HG03354 (cell line): ENCODE data around the gene SEMA3E.
"Not testable (repeated sequence)": the region's sequence is repeated elsewhere in the genome, so short reads cannot be mapped to it uniquely, and the experiment has no call there.

Experiments
- ATAC-seq: cut with Tn5 transposase; IDR thresholded peaks from one replicate; pipeline ENCODE4 v1.9.1; 2021; ENCODE audit warnings: mild to moderate bottlenecking; ENCODE audit not compliant: unreplicated experiment, poor library complexity, severe bottlenecking

The SEMA3E gene

GRCh38 chr7:83648464-83649241 is at the start of gene SEMA3E:
Gene SEMA3E, minus strand, starts transcription at chr7:83649139.
- ATAC-seq: no peak

GRCh38 chr7:83697804-83698530 is 49.0 kb upstream of the SEMA3E start:
- no peak for ATAC-seq

GRCh38 chr7:83696101-83696500 is 47.2 kb upstream of the SEMA3E start:
- no peak for ATAC-seq

DNA sequence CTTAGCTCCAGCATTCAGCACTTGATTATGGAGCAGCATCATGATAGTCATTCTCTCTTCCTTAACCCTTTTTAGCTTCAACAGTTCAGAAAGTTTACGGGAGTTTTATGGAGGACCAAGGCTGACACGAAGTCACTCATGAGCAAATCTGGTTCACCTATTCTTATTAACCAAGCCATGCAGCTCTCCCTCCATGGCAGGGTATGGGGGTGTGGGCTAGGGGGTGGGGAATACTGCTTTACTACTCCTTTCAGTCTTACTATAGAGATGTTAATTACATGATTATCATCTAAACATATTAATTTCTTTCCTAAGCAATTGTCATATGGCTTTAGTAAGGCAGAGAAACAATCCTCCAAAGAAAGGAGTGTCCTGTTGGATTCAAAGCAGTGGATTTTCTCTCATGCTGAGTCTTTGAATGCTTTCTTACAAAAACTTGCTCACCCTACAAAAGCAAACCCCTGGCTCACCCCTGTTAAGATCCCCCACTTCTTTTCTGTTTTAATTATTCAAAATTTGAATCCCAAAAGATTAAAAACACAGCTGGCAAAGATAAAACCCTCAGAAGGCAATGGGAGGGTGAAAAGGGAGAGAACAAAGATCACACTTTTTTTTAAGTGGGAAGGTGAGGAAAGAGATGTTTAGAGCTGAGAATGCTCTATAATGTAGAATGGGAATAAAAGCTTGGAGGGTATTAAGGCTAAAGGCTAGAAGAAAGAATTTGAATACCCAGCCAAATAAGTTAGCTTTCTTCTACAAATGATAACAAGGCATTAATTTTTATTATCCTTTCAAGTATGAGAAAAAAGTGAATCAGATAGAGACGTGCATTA is 46.4 kb upstream of the SEMA3E start:
- no peak for ATAC-seq

DNA sequence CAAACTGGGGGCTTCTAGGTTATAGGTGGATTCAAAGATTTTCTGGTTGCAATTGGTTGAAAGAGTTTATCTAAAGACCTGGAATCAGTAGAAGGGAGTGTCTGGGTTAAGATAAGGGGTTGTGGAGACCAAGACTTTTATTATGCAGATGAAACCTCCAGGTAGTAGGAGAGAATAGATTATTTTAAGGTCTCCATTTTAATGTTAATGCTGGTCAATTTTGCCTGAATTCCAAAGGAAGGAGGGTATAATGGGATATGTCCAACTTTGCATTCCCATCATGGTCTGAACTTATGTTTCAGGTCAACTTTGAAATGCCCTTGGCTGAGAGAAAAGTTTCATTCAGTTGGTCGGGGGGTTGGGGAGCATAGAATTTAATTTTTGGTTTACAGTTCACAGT is 44.3 kb upstream of the SEMA3E start:
- no peak for ATAC-seq

DNA sequence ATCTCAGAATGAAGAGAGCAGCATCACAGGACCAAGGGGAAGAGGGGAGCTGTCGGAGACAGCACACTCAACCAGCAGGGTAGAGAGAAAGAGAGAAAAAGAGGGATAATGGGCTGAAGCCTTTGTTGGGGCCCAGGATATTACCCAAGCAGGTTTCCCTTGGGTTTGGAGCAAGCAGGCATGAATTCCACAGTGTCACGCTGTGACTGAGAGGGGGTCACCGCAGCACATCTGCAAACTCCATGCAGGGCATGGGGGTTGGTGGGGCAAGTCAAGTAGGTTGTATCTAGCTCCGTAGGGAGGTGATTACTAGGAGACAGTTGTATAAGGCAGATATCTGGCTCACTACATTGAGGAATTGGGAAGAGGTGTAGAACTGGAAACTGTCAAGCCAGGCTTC is 42.2 kb upstream of the SEMA3E start:
- ATAC-seq: no peak

DNA sequence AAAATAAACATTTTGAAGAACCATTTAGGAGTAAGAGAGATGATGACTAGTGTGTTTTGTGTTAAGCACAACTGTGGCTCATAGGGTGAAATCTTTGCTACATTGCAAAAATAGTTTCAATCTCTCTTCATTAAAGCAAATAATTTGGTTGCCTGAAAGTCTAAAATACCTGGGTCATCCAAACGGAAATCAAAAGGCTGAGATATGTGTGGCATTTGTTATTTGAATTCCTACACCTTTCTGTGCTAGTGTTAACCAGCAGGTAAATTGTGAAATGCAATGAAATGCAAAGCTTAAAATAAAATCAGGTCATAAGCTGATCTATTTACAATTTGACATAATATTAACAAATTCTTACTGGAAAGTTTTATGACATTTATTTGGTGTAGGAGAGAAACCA is 40.9 kb upstream of the SEMA3E start:
- ATAC-seq: no peak

GRCh38 chr7:83686416-83686815 is 37.5 kb upstream of the SEMA3E start:
- ATAC-seq: no peak

- ATAC-seq: no peak
These were observed 36.0 kb upstream of the SEMA3E start for GRCh38 chr7:83684928-83685327.

DNA sequence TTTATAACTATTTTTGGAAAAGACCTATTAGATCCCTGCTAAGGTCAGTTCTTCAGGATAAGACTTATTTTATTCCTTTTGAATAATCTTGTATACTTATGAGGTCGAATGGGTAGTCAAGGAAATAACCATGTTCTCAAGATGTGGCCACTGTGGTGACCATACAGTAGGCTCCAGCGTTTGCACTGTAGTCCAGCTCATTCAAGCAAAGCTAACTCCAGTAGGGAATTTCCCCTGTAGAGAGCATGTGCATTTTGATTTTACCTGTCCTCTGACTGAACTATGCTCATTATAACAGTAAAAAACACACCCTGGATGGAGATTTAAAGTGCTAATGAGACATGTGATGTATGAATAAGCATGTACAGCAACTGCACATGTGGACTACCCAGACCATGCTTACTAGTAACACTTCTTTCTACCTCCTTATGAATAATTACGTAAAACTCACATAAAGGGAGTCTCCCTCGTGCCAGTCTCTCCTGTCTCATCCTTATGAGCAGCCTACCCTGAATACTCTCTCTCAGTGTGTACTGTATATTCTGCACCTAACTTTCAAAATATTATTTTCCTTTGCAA is 32.4 kb upstream of the SEMA3E start:
- ATAC-seq: no peak

GRCh38 chr7:83677180-83677866 is 28.4 kb upstream of the SEMA3E start:
- no peak for ATAC-seq

- not testable (repeated sequence) for ATAC-seq
These were observed 24.4 kb upstream of the SEMA3E start for GRCh38 chr7:83673291-83673690.

- ATAC-seq: no peak
These were observed 23.2 kb upstream of the SEMA3E start for GRCh38 chr7:83672157-83672556.

DNA sequence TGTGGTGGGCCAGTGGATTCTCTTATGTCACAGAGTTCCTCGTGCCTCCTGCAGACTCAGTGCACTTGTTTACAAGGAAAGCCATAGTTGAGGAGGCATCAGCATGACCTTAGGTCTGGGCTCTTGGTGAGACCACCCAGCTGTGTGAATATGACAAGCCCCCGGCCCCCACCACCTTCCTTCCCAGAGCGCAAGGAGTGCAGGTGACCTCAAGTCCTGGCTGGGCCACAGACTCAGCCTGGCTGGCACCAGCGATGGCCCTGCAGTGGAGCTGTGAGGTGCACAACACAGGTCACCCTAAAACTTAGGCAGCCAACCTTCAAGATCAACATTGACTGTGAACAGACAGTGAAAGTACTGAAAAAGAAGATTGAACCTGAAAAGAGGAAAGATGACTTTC is 14.2 kb upstream of the SEMA3E start:
- ATAC-seq: no peak

- ATAC-seq: no peak
These were observed 9.2 kb upstream of the SEMA3E start for GRCh38 chr7:83658126-83658525.

DNA sequence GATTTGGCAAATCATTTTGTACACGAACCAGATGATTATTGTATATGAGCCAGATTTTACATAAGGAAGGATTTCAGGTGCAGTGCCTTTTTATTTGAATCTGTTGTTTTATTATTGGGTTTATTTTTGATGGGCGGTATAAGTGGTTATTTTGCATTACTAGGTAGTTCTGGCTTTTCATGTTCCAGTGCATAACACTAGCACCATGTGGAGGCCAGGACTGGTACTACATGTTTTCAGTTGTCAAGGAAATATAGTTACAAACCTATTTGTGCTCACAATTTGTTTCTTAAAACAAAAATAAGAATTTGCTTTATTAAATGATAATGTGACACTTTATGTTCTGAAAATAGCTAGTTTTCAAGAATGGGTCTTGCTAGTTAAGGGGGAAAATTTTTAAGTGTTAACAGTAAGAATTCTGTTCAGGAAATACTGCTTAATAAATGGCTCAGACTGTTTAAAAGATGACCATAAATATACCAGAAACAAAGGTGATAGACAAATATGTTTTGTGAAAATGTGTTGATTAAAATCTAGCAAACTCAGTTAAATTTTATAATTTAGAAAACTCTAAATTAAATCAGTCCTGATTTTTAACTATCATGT is 7.1 kb upstream of the SEMA3E start:
- ATAC-seq: peak; percentile 93

- no peak for ATAC-seq
These were observed 3.5 kb upstream of the SEMA3E start for GRCh38 chr7:83652481-83652880.

GRCh38 chr7:83649701-83650100 is 762 bp upstream of the SEMA3E start:
- ATAC-seq: no peak

- ATAC-seq: no peak
These were observed 2.9 kb downstream of the SEMA3E start for GRCh38 chr7:83646027-83646426.
